GM21717 (cell line): ENCODE data around the gene F2.
A peak's percentile ranks its signal among the peaks of the same experiment; 100 is the strongest.
"Not testable (repeated sequence)": the region's sequence is repeated elsewhere in the genome, so short reads cannot be mapped to it uniquely, and the experiment has no call there.

ENCODE experiments used
- ATAC-seq: cut with Tn5 transposase; IDR thresholded peaks from one replicate; pipeline ENCODE4 v1.9.1; 2021; ENCODE audit warnings: mild to moderate bottlenecking, moderate library complexity; ENCODE audit not compliant: unreplicated experiment

The F2 gene

GRCh38 chr11:46684367-46684766, 34.6 kb upstream of the F2 start:
- no peak for ATAC-seq

GRCh38 chr11:46686886-46687795, 31.9 kb upstream of the F2 start:
- no peak for ATAC-seq

- no peak for ATAC-seq
Measured at GRCh38 chr11:46690702-46691101, 28.3 kb upstream of the F2 start.

GRCh38 chr11:46692450-46692849, 26.6 kb upstream of the F2 start:
- ATAC-seq: no peak

- ATAC-seq: no peak
Measured at GRCh38 chr11:46693597-46694012, 25.4 kb upstream of the F2 start.

- no peak for ATAC-seq
Measured at GRCh38 chr11:46694072-46694471, 24.9 kb upstream of the F2 start.

- no peak for ATAC-seq
Measured at GRCh38 chr11:46694607-46695006, 24.4 kb upstream of the F2 start.

GRCh38 chr11:46695345-46696211, 23.4 kb upstream of the F2 start:
- no peak for ATAC-seq

GRCh38 chr11:46696212-46696558, 22.8 kb upstream of the F2 start:
- no peak for ATAC-seq

GRCh38 chr11:46697303-46697702, 21.7 kb upstream of the F2 start:
- ATAC-seq: no peak

GRCh38 chr11:46697723-46698122, 21.3 kb upstream of the F2 start:
- no peak for ATAC-seq

GRCh38 chr11:46698597-46698996, 20.4 kb upstream of the F2 start:
- ATAC-seq: no peak

GRCh38 chr11:46700241-46701077, 18.6 kb upstream of the F2 start, which contains the start of the genes ARHGAP1 and ZNF408:
TSS of gene ARHGAP1 (minus strand) at chr11:46700619. CDS start at chr11:46696107, 4,512 bp downstream.
TSS of gene ZNF408 (plus strand) at chr11:46701031. CDS start at chr11:46701048, 17 bp downstream.
- ATAC-seq: peak; percentile 84

GRCh38 chr11:46701078-46701654, 17.8 kb upstream of the F2 start:
- ATAC-seq: peak; percentile 4

GRCh38 chr11:46705070-46705688, 13.8 kb upstream of the F2 start:
- no peak for ATAC-seq

- no peak for ATAC-seq
Measured at GRCh38 chr11:46706886-46707285, 12.1 kb upstream of the F2 start.

- not testable (repeated sequence) for ATAC-seq
Measured at GRCh38 chr11:46709351-46709750, 9.7 kb upstream of the F2 start.

- no peak for ATAC-seq
Measured at GRCh38 chr11:46710821-46711269, 8.2 kb upstream of the F2 start.

- ATAC-seq: no peak
Measured at GRCh38 chr11:46711303-46711702, 7.7 kb upstream of the F2 start.
